HG03571 (cell line): ENCODE results near the gene MTUS2.

ENCODE experiments used
- ATAC-seq: cut with Tn5 transposase; IDR thresholded peaks from one replicate; pipeline ENCODE4 v1.9.1; 2021; ENCODE audit not compliant: unreplicated experiment

MTUS2 gene

GRCh38 chr13:29474991-29475390 lies 654.9 kb downstream of the MTUS2 start:
- no peak for ATAC-seq

DNA sequence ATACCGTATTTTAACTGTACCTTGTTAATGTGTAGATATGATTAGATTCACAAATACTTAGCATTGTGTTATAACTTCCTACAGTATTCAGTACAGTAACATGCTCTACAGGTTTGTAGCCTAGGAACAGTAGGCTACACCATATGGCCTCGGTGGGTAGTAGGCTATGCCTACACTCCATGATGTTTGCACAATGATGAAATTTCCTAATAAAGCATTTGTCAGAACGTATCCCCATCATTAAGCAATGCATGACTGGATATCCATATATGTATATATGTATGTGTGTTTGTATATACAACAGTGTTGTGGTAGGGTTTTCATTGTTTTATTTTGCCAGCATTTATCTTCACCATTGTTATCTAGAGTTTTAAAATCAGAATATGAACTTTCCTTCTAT lies 655.9 kb downstream of the MTUS2 start:
- no peak for ATAC-seq

GRCh38 chr13:29479716-29480492 lies 659.8 kb downstream of the MTUS2 start:
- ATAC-seq: no peak

DNA sequence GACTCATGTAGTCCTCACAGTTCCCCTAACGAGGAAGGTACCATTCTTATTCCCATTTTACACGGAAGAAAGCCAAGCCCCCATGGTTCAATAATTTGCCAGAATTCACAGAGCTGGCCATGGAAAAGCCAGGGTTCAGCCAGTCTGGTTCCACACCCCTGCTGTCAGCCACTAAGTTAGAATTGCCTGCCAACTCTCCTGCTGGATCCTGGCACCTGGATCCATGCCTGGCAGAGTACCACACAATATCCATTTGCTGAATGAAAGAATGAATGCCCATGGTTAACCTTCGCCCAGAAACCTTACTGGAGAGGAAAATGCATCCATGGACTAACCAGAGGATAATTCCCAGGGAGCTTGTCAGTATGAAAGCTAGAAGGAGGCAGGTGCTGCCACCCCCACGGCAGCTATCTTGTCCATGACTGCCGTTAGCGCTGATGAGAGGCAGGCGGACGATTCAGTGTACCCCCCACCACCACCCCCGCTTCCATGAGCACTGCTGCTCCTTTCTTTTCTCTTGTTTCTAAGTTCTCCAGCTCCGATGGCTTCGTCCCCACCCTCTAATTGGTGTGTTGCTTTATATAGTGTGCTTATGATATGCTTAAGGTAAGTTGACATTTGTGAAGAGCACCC lies 660.9 kb downstream of the MTUS2 start:
- no peak for ATAC-seq

DNA sequence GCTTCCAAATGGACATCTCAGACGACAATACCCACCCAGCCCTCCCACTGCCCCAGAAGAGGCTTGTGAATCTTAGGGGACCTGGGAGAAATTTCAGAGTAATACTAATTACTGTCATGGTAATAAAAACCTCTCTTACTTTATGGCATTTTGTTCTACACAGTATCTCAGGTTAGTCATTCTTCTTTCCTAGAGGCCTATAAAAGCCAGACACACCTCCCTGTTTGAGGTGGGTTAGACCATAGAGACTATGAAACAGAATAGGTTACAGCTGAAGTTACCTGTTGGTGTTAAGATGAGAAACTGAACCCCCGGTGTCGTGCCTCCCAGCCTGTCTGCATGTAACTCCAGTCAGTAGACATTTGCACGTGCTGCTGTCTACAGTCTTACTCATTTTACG lies 661.5 kb downstream of the MTUS2 start:
- ATAC-seq: no peak

- ATAC-seq: no peak
Observed at GRCh38 chr13:29482504-29482903, 662.4 kb downstream of the MTUS2 start.

DNA sequence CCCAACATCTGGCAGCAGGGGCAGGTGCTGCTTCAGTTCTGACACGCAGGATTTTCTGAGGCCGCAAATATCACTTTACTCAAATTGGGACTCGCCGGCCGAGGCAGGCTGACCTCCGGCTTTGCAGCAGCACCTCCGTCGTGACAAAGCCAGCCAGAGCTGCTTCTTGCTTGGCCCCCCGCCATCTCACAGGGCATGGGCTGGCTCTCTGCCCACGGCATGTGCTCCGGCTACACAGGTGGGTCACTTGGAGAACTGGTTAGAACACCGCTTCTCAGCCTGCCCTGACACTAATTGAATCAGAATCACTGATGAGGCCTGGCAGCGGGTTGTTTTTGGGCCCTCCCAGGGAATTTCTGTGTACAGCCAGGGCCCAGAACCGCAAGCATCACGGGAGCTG lies 663.1 kb downstream of the MTUS2 start:
- ATAC-seq: no peak

GRCh38 chr13:29483623-29484022 lies 663.5 kb downstream of the MTUS2 start:
- no peak for ATAC-seq

- no peak for ATAC-seq
Observed at GRCh38 chr13:29484236-29484635, 664.1 kb downstream of the MTUS2 start.

- no peak for ATAC-seq
Observed at GRCh38 chr13:29484796-29485195, 664.7 kb downstream of the MTUS2 start.

- ATAC-seq: no peak
Observed at GRCh38 chr13:29486551-29486950, 666.4 kb downstream of the MTUS2 start.

DNA sequence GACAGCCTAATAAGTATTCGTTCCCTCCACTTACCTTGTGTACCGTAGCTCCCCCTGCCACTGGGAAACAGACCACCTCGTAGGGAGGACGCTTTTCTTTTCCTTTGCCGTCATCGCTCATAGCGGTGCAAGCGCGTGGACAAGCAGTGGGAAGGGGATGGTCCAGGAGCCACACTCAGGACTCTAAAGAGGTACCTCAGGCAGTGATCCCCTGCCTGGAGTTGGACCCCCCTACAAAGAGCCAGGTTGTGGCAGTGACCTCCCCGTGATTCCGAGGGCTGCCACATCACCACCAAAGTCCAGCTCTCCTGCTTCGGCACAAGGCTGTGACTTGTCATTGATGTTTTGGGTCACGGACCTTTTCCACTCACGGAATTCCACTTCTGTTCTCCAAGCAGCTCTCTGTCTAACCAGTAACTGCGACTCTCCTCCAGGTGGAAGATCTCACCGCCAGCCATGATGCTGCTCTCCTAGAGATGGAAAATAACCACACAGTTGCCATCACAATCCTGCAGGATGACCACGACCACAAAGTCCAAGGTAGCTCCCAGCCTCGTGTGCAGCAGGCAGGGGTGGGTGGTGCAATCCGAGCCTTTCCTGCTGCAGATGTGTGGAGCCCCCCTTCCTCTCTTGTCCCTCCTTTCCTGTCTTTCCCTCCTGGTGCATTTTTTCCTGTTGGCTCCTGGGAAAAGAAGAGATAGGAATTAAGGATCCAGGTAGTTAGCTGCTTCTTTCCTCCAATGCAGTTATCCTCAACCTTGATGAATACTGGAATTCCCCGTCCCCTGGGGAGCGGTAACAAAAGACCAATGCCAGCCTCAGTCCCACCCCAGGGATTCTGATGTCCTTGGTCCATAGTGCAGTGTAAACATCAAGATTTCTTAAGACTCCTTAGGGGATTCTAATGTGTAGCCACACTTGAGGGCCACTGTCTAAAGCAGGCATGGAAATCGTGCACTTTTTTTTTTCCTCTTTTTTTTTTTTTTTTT lies 667.6 kb downstream of the MTUS2 start:
- ATAC-seq: no peak

GRCh38 chr13:29489650-29490560 lies 669.8 kb downstream of the MTUS2 start:
- ATAC-seq: no peak

DNA sequence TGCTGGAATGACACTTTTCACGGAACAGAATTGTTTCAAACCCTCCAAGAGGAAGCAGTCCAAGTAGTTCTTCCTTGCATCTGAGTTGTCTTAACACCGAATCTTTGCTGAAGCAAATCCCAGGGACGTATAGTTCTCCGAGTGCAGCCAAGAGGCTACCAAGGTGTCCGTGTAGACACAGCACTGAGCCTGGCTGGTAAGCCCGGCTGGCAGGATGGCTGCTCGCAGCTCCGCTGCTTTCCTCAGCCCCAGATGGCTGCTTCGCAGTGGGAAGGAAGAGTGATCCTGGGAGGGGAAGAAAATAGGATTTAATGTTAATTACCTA lies 670.4 kb downstream of the MTUS2 start:
- ATAC-seq: no peak

DNA sequence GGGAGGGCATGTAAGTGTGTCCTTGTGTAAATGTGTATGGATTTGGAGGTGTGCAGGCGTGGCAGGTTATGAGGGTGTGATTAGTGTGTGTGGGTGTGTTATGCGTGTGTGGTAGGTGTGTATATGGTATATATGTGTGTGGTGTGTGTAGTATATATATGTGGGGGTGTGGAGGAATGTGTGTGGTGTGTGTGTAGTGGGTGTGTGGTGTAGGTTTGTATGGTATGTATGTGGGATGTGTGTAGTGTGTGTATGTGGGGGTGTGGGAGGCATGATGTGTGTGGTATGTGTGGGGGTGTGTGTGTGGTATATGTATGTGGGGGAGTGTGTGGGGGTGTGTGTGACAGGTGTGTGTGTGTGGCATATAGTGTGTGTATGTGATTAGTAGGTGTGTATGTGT lies 671.1 kb downstream of the MTUS2 start:
- ATAC-seq: no peak

- no peak for ATAC-seq
Observed at GRCh38 chr13:29493796-29494195, 673.7 kb downstream of the MTUS2 start.

GRCh38 chr13:29494520-29494919 lies 674.4 kb downstream of the MTUS2 start:
- no peak for ATAC-seq

- no peak for ATAC-seq
Observed at GRCh38 chr13:29496241-29496712, 676.1 kb downstream of the MTUS2 start.

DNA sequence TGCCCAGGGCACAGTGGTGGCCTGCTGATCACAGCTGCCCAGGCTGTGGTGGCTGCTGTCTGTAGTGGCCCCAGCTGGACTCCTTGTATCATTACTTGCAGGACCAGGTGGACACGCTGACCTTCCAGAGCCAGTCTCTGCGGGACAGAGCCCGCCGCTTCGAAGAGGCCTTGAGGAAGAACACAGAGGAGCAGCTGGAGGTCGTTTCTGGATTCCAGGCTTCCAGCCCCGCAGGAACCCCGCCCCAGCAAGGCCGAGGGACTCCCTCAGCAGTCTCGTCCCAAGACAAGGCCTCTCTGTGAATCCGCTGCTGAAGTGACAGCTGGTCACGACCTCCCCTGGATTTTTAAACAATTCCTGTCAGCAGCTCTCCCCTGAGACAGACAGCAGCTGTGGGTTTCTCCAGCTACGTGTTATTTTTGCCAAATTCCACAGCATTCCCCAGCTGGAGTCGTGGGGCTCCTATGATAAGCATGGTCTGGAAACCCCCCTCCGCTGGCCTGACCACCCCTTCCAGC lies 677.1 kb downstream of the MTUS2 start:
- ATAC-seq: no peak

- ATAC-seq: no peak
Observed at GRCh38 chr13:29498426-29499040, 678.4 kb downstream of the MTUS2 start.
